HEK293T (cell line): Measurements from ENCODE around the gene KRTAP10-8.

ENCODE experiments used
- CTCF ChIA-PET: fragments of 350-600 bp; formaldehyde crosslinking; extraction: SDS; loops from one replicate; lab custom pipeline; 2021; ENCODE audit warnings: antibody characterized with exemption, inconsistent platforms; lab: Yijun Ruan, JAX
- POLR2A ChIA-PET: fragments of 350-600 bp; formaldehyde crosslinking; extraction: SDS; loops from one replicate; lab custom pipeline; 2020; ENCODE audit warnings: antibody characterized with exemption, inconsistent platforms; lab: Yijun Ruan, JAX
- DNase-seq: peaks from one replicate; pipeline ENCODE4 v3.0.0; 2012; ENCODE audit warnings: mixed read lengths; ENCODE audit errors: extremely low spot score
- ARNT ChIP-seq: fragments of 450-650 bp; IDR thresholded peaks from 2 replicates; pipeline ENCODE4 v1.6.1; 2017; ENCODE audit warnings: mild to moderate bottlenecking
- BHLHE40 ChIP-seq: fragments of 450-650 bp; IDR thresholded peaks from 2 replicates; pipeline ENCODE4 v1.6.1; 2016; ENCODE audit warnings: mild to moderate bottlenecking, moderate library complexity, borderline replicate concordance
- CTBP1 ChIP-seq: fragments of 450-650 bp; IDR thresholded peaks from 2 replicates; pipeline ENCODE4 v1.6.1; 2016; ENCODE audit warnings: borderline replicate concordance
- ELF4 ChIP-seq: fragments of 450-650 bp; IDR thresholded peaks from 2 replicates; pipeline ENCODE4 v1.6.1; 2017; ENCODE audit warnings: antibody characterized with exemption
- FOXA1 ChIP-seq: fragments of 450-650 bp; IDR thresholded peaks from 2 replicates; pipeline ENCODE4 v1.6.1; 2016; ENCODE audit warnings: mild to moderate bottlenecking
- FOXK2 ChIP-seq: fragments of 450-650 bp; IDR thresholded peaks from 2 replicates; pipeline ENCODE4 v1.6.1; 2016; ENCODE audit warnings: mild to moderate bottlenecking
- FOXM1 ChIP-seq: fragments of 450-650 bp; IDR thresholded peaks from 2 replicates; pipeline ENCODE4 v1.6.1; 2017; ENCODE audit warnings: mild to moderate bottlenecking, borderline replicate concordance
- HDGF ChIP-seq: fragments of 450-650 bp; IDR thresholded peaks from 2 replicates; pipeline ENCODE4 v1.6.1; 2017; ENCODE audit warnings: antibody characterized with exemption, borderline replicate concordance
- L3MBTL2 ChIP-seq: fragments of 450-650 bp; conservative IDR thresholded peaks from 2 replicates; pipeline ENCODE4 v1.6.1; 2016; ENCODE audit warnings: mild to moderate bottlenecking
- LEF1 ChIP-seq: fragments of 450-650 bp; IDR thresholded peaks from 2 replicates; pipeline ENCODE4 v1.6.1; 2017; ENCODE audit warnings: mild to moderate bottlenecking, borderline replicate concordance
- NFRKB ChIP-seq: fragments of 450-650 bp; IDR thresholded peaks from 2 replicates; pipeline ENCODE4 v1.6.1; 2016; ENCODE audit warnings: mild to moderate bottlenecking, moderate library complexity
- PKNOX1 ChIP-seq: fragments of 450-650 bp; IDR thresholded peaks from 2 replicates; pipeline ENCODE4 v1.6.1; 2016
- SP1 ChIP-seq: fragments of 450-650 bp; IDR thresholded peaks from 2 replicates; pipeline ENCODE4 v1.6.1; 2017
- SUZ12 ChIP-seq: fragments of 450-650 bp; IDR thresholded peaks from 2 replicates; pipeline ENCODE4 v1.6.1; 2016; ENCODE audit warnings: mild to moderate bottlenecking
- TARDBP ChIP-seq: fragments of 450-650 bp; IDR thresholded peaks from 2 replicates; pipeline ENCODE4 v1.6.1; 2016
- ZNF384 ChIP-seq: fragments of 450-650 bp; IDR thresholded peaks from 2 replicates; pipeline ENCODE4 v1.6.1; 2016

Gene KRTAP10-8

DNA sequence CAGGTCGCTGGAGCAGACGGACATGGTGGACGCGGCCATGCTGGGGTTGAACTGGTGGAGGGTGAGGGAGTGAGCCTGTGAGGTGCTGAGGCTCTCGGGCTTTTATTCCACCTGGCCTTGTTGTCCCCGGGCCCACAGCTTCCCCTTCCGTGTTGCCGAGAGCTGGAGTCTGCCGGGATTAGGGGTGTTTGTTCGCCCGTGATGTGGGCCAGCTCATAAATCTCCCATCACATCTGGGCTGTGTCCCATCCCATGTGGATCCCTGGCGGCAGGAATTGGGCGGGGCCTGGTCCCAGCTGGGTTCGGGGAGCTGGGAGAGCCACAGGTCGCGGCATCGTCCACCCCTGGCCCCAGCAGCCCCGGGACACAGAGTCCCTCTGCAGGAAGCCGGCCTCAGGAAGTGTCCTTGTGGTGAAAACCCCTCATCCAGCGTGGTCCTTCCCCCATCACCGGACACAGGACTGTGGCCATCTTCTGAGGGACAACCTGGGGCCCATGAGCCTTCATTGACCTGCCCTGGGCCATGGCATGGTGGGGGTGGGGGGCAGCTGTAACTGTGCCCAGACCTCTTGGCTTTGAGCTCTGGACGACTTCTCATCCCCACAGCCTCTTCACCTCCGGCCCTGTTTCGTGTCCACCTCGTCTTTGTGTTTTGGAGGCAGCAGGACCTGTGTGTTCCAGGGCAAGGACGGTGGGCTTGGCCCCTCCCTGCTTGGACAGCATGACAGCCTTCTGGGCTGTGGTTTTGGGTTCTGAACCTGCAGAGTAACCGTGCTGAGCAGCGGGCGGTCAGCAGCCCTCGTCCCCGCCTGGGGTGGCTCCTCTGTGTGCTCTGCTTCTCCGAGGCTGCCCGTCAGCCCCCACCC is 19.2 kb upstream of the KRTAP10-8 start, which contains the start of gene KRTAP10-6:
KRTAP10-6 (minus strand) TSS at position 60 of the 866 bp plus-strand sequence; CDS start at position 39, 21 bp downstream.
- no peak for DNase-seq
- TF ChIP-seq HDGF (no peak), SP1 (no peak), ELF4 (no peak), ZNF384 (no peak), NFRKB (no peak), TARDBP (no peak)
- CTCF ChIA-PET: no interaction called here
- POLR2A ChIA-PET: no interaction called here

DNA sequence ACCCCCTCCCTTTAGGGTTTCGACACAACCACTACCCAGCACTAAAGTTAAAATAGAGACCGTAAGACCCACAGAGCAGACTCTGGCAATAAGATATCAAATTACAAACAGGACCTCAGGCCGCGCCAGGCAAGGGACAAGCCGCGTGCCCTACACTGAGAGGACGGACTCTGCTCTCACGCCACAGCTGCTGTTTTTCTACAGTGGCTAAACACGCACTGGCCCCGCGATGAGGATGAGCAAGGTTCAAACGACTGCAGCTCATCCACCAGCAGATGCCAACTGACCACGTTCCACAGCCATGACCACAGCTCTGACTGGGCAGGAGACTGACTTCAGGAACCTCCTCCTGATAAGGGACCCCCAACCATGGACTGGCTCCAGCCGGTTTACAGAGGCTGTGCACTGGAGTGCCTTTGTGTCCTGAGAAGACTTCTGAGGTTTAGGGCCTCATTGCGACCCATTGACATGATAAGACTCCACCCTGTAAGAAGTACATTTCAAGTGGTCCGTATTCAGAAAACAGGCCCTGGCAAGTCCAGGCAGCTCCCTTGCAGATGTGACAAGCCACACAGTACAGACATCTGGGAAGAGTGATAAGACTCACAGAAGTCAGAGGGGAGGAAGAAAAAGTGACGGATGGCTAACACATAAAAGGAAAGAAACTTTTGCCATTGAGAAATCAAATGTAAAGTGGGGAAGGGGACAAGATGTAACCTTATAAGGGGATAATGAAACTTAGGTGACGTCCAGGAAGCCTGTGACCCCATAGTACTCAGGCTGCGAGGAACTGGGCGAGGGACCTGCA is 18.1 kb upstream of the KRTAP10-8 start:
- ChIA-PET POLR2A (no interaction called here), CTCF (no interaction called here)
- no peak for DNase-seq
- no peak for TF ChIP-seq SUZ12
- TF ChIP-seq FOXM1: no peak
- TF ChIP-seq NFRKB: no peak
- TF ChIP-seq ZNF384: no peak
- TF ChIP-seq LEF1: no peak
- TF ChIP-seq L3MBTL2: no peak; the same call in 1 of the 2 replicates
- no peak for TF ChIP-seq PKNOX1
- TF ChIP-seq BHLHE40: no peak
- no peak for TF ChIP-seq SP1
- TF ChIP-seq ARNT: no peak
- no peak for TF ChIP-seq FOXA1
- no peak for TF ChIP-seq FOXK2
- no peak for TF ChIP-seq HDGF
- TF ChIP-seq CTBP1: no peak

- POLR2A ChIA-PET: no interaction called here
- TF ChIP-seq SP1: no peak
- TF ChIP-seq FOXM1: no peak
- no peak for TF ChIP-seq BHLHE40
- TF ChIP-seq ARNT: no peak
- no peak for TF ChIP-seq LEF1
- no peak for TF ChIP-seq SUZ12
- no peak for TF ChIP-seq HDGF
- TF ChIP-seq NFRKB: no peak
- no peak for TF ChIP-seq PKNOX1
- no peak for TF ChIP-seq TARDBP
- TF ChIP-seq ZNF384: no peak
- CTCF ChIA-PET: no interaction called here
- DNase-seq: no peak
These were observed 17.4 kb upstream of the KRTAP10-8 start for GRCh38 chr21:44594406-44594916.

- TF ChIP-seq L3MBTL2: no peak
- TF ChIP-seq SUZ12: no peak
- TF ChIP-seq FOXK2: no peak
- no peak for TF ChIP-seq SP1
- no peak for TF ChIP-seq ZNF384
- TF ChIP-seq FOXM1: no peak
- TF ChIP-seq NFRKB: no peak
- CTCF ChIA-PET: no interaction called here
- DNase-seq: no peak
- POLR2A ChIA-PET: interaction anchor here (1.1 kb wide), 1 partner anchor 206 kb away, joined by 3 read pairs; the partner anchor contains the start of gene UBE2G2
These were observed 16.4 kb upstream of the KRTAP10-8 start for GRCh38 chr21:44595524-44595923.

DNA sequence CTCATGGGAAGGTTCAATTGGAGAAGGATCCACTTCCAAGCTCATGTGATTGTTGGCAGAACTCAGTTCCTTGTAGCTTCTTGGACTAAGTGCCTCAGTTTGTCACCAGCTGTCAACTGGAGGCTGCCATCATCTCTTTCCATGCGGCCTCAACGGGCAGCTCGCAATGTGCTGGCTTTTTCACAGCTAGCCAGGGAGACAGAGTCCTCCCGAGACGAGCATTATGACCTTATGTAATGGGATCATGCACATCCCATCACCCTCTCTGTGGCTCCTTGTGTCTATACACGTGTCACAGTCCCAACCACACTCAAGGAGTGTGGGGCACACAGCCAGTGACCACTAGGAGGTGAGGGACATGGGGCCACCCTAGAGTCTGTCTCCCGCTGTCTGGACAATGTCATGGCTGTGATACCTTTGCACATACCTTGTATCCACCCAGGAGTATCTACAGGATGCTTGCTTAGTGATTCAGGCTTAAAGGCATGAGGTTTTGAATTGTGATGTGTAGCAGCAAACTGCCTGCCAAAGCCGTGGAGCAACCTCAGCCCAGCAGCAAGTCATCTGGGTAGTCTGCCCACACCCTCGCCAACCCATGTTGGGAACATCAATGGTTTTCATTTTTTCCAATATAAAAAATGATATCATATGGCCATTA is 15.7 kb upstream of the KRTAP10-8 start:
- TF ChIP-seq TARDBP (no peak), ELF4 (no peak), FOXA1 (no peak), NFRKB (no peak), HDGF (no peak), SUZ12 (no peak), L3MBTL2 (no peak), FOXM1 (no peak), PKNOX1 (no peak), BHLHE40 (no peak), SP1 (no peak), LEF1 (no peak), CTBP1 (no peak)
- no peak for DNase-seq
- POLR2A ChIA-PET: interaction anchor here (1.1 kb wide), 1 partner anchor 205 kb away, joined by 3 read pairs; the partner anchor contains the start of gene UBE2G2
- CTCF ChIA-PET: no interaction called here
